PC-3 (cell line): ENCODE data around the gene OR51A2. TPM values are rescaled to one million over a fixed set of nuclear protein-coding genes. Genes with fewer than 3 reads are reported as not detected.

Experiments
- ATAC-seq: fragments of 200-7000 bp; cut with Tn5 transposase; 2 replicates; pipeline ENCODE4 v1.9.1; 2020; ENCODE audit warnings: mild to moderate bottlenecking, moderate library complexity
- BruUV-seq: library from RNA; stranded (reverse); fragments of 400-500 nt; replicated peaks from 2 replicates; lab custom pipeline; 2021; lab: Mats Ljungman, UMichigan
- CTCF ChIA-PET: fragments of 300-600 bp; sonication (Branson Sonifier 250); formaldehyde crosslinking; loops from one replicate; lab custom pipeline; 2022; ENCODE audit warnings: antibody characterized with exemption; lab: Charles Lee
- POLR2A ChIA-PET: fragments of 300-600 bp; sonication (Branson Sonifier 250); formaldehyde crosslinking; loops from one replicate; lab custom pipeline; 2022; ENCODE audit warnings: antibody characterized with exemption; ENCODE audit not compliant: unreplicated experiment; lab: Charles Lee
- DNase-seq: peaks from one replicate; pipeline ENCODE4 v3.0.0-alpha.2; 2015
- H2AFZ ChIP-seq: fragments of 300-600 bp; sonication (generic); 2 replicates; pipeline ENCODE4 v1.6.0; 2016; ENCODE audit warnings: antibody characterized with exemption, low read length
- H3F3A ChIP-seq: fragments of 300-600 bp; sonication (generic); one replicate; pipeline ENCODE4 v1.6.0; 2017; ENCODE audit warnings: antibody characterized with exemption, low read length, control low read depth, mild to moderate bottlenecking; ENCODE audit not compliant: unreplicated experiment
- H3K27ac ChIP-seq: fragments of 300-600 bp; sonication (generic); 2 replicates; pipeline ENCODE4 v1.5.1; 2016; ENCODE audit warnings: mild to moderate bottlenecking, low read length
- H3K27me3 ChIP-seq: fragments of 300-600 bp; sonication (generic); 2 replicates; pipeline ENCODE4 v1.6.1; 2016; ENCODE audit warnings: low read length, mixed read lengths
- H3K36me3 ChIP-seq: fragments of 300-600 bp; sonication (generic); 2 replicates; pipeline ENCODE4 v1.6.1; 2016; ENCODE audit warnings: low read depth, mixed run types, low read length, mixed read lengths
- H3K4me1 ChIP-seq: fragments of 300-600 bp; sonication (generic); 2 replicates; pipeline ENCODE4 v1.5.1; 2016; ENCODE audit warnings: low read length; ENCODE audit not compliant: insufficient read depth
- H3K4me2 ChIP-seq: fragments of 300-600 bp; sonication (generic); 2 replicates; pipeline ENCODE4 v1.6.0; 2016; ENCODE audit warnings: low read length
- H3K4me3 ChIP-seq: fragments of 300-600 bp; sonication (generic); 2 replicates; pipeline ENCODE4 v1.5.1; 2016; ENCODE audit warnings: mild to moderate bottlenecking, low read length, mixed read lengths
- H3K79me2 ChIP-seq: fragments of 300-600 bp; sonication (generic); 2 replicates; pipeline ENCODE4 v1.6.1; 2017; ENCODE audit warnings: low read length, mixed read lengths
- H3K9ac ChIP-seq: fragments of 300-600 bp; sonication (generic); 2 replicates; pipeline ENCODE4 v1.6.0; 2016; ENCODE audit warnings: mild to moderate bottlenecking, low read length
- H3K9me2 ChIP-seq: fragments of 300-600 bp; sonication (generic); replicated peaks from 2 replicates; pipeline ENCODE4 v1.6.1; 2016; ENCODE audit warnings: mixed run types, low read length, mixed read lengths
- H3K9me3 ChIP-seq: fragments of 300-600 bp; sonication (generic); 2 replicates; pipeline ENCODE4 v1.6.1; 2016; ENCODE audit warnings: low read length, mixed read lengths
- H4K20me1 ChIP-seq: fragments of 300-600 bp; sonication (generic); 2 replicates; pipeline ENCODE4 v1.6.1; 2016; ENCODE audit warnings: low read length, mixed read lengths
- EZH2 ChIP-seq: fragments of 300-600 bp; sonication (generic); IDR thresholded peaks from one replicate; pipeline ENCODE4 v1.6.1; 2017; ENCODE audit warnings: antibody characterized with exemption, mild to moderate bottlenecking, low read length; ENCODE audit not compliant: unreplicated experiment
- EZH2phosphoT487 ChIP-seq: fragments of 300-600 bp; sonication (generic); IDR thresholded peaks from 2 replicates; pipeline ENCODE4 v1.6.1; 2018; ENCODE audit warnings: mild to moderate bottlenecking, antibody characterized with exemption, low read length, borderline replicate concordance
- intact Hi-C: fragments of 100-400 bp; cut with micrococcal nuclease; formaldehyde crosslinking; loops from 2 replicates; pipeline ENCODE4 v1.9.0; 2023
- total RNA-seq: library from RNA; depleted of rRNA; stranded (reverse); fragments of >200 nt; gene quantifications from 2 replicates; pipeline ENCODE4 v1.2.3, GENCODE V29; 2014
- TF ChIP-seq, protein P1 (sequence below): fragments of 300-600 bp; sonication (generic); conservative IDR thresholded peaks from 2 replicates; pipeline ENCODE4 v1.5.1; 2017; ENCODE audit warnings: antibody characterized with exemption, low read depth, mild to moderate bottlenecking, low read length

OR51A2 gene
- total RNA-seq, 1 experiment from 2014 or later = not detected

DNA sequence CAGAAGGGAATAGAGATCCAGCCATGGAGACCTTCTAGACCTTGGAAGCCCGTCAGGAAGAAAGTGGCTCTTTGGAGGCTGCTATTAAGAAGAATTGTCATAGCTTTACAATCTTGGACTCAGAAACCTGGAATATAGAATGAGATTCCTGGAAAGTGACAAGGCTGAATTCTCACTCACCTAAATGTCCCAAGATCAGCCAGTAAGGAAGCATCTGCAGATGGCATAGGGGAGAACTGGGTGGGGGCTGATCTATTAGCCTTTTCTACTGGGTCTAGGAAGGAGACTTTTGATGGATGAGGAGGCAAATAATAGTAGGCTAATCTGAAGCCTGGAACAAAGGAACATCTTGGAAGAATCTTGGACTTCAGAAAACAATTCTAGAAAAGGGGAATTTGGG lies 31.3 kb downstream of the OR51A2 start, which contains the start of gene OR51G1:
OR51G1 (minus strand) TSS at position 101 of the 400 bp plus-strand sequence; CDS start at position 101, 0 bp downstream.
- no peaks in the 10 kb centered on the region for H3F3A ChIP-seq
- no peaks in the 10 kb centered on the region for H3K79me2 ChIP-seq
- no peak within 1 kb of the TSS for H2AFZ ChIP-seq
- H3K9ac ChIP-seq = no peak within 1 kb of the TSS
- TF ChIP-seq, protein P1, sequence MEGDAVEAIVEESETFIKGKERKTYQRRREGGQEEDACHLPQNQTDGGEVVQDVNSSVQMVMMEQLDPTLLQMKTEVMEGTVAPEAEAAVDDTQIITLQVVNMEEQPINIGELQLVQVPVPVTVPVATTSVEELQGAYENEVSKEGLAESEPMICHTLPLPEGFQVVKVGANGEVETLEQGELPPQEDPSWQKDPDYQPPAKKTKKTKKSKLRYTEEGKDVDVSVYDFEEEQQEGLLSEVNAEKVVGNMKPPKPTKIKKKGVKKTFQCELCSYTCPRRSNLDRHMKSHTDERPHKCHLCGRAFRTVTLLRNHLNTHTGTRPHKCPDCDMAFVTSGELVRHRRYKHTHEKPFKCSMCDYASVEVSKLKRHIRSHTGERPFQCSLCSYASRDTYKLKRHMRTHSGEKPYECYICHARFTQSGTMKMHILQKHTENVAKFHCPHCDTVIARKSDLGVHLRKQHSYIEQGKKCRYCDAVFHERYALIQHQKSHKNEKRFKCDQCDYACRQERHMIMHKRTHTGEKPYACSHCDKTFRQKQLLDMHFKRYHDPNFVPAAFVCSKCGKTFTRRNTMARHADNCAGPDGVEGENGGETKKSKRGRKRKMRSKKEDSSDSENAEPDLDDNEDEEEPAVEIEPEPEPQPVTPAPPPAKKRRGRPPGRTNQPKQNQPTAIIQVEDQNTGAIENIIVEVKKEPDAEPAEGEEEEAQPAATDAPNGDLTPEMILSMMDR = no peak
- TF ChIP-seq EZH2phosphoT487 (no peak), EZH2 (no peak)
- no peaks in the 10 kb centered on the region for H3K36me3 ChIP-seq
- intact Hi-C loops = no loop called here
- no peaks in the 10 kb centered on the region for H3K9me3 ChIP-seq
- H3K4me2 ChIP-seq = no peak within 1 kb of the TSS
- no peaks in the 10 kb centered on the region for H3K9me2 ChIP-seq
- POLR2A ChIA-PET = no interaction called here
- ATAC-seq (no peak), DNase-seq (no peak)
- no peaks in the 10 kb centered on the region for H4K20me1 ChIP-seq
- CTCF ChIA-PET = no interaction called here
- BruUV-seq = no TSS peak
- H3K27me3 ChIP-seq = no peaks in the 10 kb centered on the region
- H3K4me1 ChIP-seq = no peaks in the 10 kb centered on the region
- H3K4me3 ChIP-seq = no peak within 1 kb of the TSS
- no peak within 1 kb of the TSS for H3K27ac ChIP-seq

DNA sequence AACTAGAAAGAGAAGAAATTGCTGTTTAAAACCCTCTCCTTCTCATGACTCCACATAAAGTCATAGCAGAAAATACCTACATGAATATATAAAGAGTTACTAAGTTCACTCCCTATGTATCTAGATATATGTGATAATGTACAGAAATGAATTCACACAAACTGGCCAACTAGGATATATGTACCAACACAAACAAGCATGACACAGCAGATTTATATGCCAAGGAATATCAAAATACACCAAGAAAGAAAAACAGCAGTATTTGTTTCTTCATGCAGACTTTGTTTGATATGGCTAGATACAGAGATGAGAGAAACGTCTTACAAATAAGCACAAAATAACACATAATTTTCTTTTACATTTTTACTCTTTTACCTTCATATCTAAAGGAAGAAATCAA lies 33.2 kb downstream of the OR51A2 start:
- Histone ChIP-seq H2AFZ (no peak overlapping the region), H3K9me2 (no peaks in the 10 kb centered on the region), H3K4me2 (no peak overlapping the region), H3K27me3 (no peaks in the 10 kb centered on the region), H3F3A (no peaks in the 10 kb centered on the region), H3K9me3 (no peaks in the 10 kb centered on the region), H3K4me3 (no peak overlapping the region), H3K36me3 (no peaks in the 10 kb centered on the region), H3K4me1 (no peaks in the 10 kb centered on the region), H3K9ac (no peak overlapping the region), H3K27ac (no peak overlapping the region), H4K20me1 (no peaks in the 10 kb centered on the region), H3K79me2 (no peaks in the 10 kb centered on the region)
- no peak for TF ChIP-seq EZH2
- no peak for TF ChIP-seq EZH2phosphoT487
- TF ChIP-seq, protein P1 = no peak
- ATAC-seq = no peak
- intact Hi-C loops = no loop called here
- BruUV-seq = no TSS peak
- no peak for DNase-seq
- ChIA-PET POLR2A (no interaction called here), CTCF (no interaction called here)

DNA sequence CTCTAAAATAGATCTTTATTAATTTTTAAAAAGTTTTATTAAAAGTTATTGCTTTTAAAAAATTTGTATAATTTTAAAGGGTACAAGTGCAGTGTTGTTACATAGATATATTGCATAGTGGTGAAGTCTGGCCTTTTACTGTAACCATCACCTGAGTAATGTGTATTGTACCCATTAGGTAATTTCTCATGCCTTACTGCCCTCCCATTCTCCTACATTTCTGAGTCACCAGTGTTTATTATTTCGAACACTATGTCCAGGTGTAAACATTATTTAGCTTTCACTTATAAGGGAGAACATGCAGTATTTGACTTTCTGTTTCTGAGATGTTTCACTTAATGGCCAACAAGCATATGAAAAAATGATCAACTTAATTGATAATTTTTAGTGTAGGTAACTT lies 33.7 kb downstream of the OR51A2 start:
- no peak overlapping the region for H3K4me3 ChIP-seq
- H3F3A ChIP-seq = no peaks in the 10 kb centered on the region
- H3K27me3 ChIP-seq = no peaks in the 10 kb centered on the region
- TF ChIP-seq, protein P1 = no peak
- TF ChIP-seq EZH2 (no peak), EZH2phosphoT487 (no peak)
- DNase-seq (no peak), ATAC-seq (no peak)
- intact Hi-C loops = no loop called here
- no peaks in the 10 kb centered on the region for H4K20me1 ChIP-seq
- H3K27ac ChIP-seq = no peak overlapping the region
- BruUV-seq = no TSS peak
- H3K9me3 ChIP-seq = no peaks in the 10 kb centered on the region
- no peak overlapping the region for H3K4me2 ChIP-seq
- no peaks in the 10 kb centered on the region for H3K36me3 ChIP-seq
- ChIA-PET CTCF (no interaction called here), POLR2A (no interaction called here)
- no peaks in the 10 kb centered on the region for H3K79me2 ChIP-seq
- H3K9ac ChIP-seq = no peak overlapping the region
- H3K9me2 ChIP-seq = no peaks in the 10 kb centered on the region
- H2AFZ ChIP-seq = no peak overlapping the region
- H3K4me1 ChIP-seq = no peaks in the 10 kb centered on the region
